Liver (tissue), 9 donors: Measurements from ENCODE around the gene FGFBP1. TPM values are rescaled to one million over a fixed set of nuclear protein-coding genes. Genes with fewer than 3 reads are reported as not detected.

Experiments used
- DNase-seq: peaks from one replicate; pipeline ENCODE4 v3.0.0-alpha.2; 2017; ENCODE audit warnings: low spot score
- H3K27ac ChIP-seq, 2 donors: one replicate each; pipeline ENCODE4 v1.7.0; 2013; ENCODE audit warnings: inconsistent platforms in 2 of 2, low read length in 2 of 2, control low read depth in 1 of 2, low read depth in 1 of 2, mild to moderate bottlenecking in 1 of 2
- H3K27me3 ChIP-seq, 4 donors: one replicate each; pipeline versions ENCODE4 v1.6.1 to v1.7.0; 2013; ENCODE audit warnings: low read length in 3 of 4, inconsistent platforms in 1 of 4, mild to moderate bottlenecking in 1 of 4, moderate library complexity in 1 of 4; ENCODE audit not compliant: control insufficient read depth in 4 of 4, insufficient read depth in 4 of 4
- H3K36me3 ChIP-seq, 4 donors: one replicate each; pipeline versions ENCODE4 v1.6.1 to v1.7.0; 2013; ENCODE audit warnings: low read length in 3 of 4, mild to moderate bottlenecking in 3 of 4, low read depth in 1 of 4, moderate library complexity in 1 of 4; ENCODE audit not compliant: control insufficient read depth in 4 of 4, insufficient read depth in 3 of 4
- H3K4me1 ChIP-seq, 4 donors: one replicate each; pipeline versions ENCODE4 v1.6.1 to v1.7.0; 2013; ENCODE audit warnings: low read length in 3 of 4, mild to moderate bottlenecking in 3 of 4, moderate library complexity in 1 of 4; ENCODE audit not compliant: control insufficient read depth in 4 of 4, insufficient read depth in 4 of 4
- H3K4me3 ChIP-seq, 3 donors: one replicate each; pipeline versions ENCODE4 v1.6.1 to v1.7.0; 2013; ENCODE audit warnings: low read length in 3 of 3, control low read depth in 1 of 3, low read depth in 1 of 3, mild to moderate bottlenecking in 1 of 3
- H3K9ac ChIP-seq, 2 donors: one replicate each; pipeline ENCODE4 v1.7.0; 2013; ENCODE audit warnings: low read length in 2 of 2, mild to moderate bottlenecking in 2 of 2, moderate library complexity in 2 of 2, control low read depth in 1 of 2, low read depth in 1 of 2
- H3K9me3 ChIP-seq, 4 donors: one replicate each; pipeline versions ENCODE4 v1.6.1 to v1.7.0; 2013; ENCODE audit warnings: low read length in 3 of 4; ENCODE audit not compliant: control insufficient read depth in 4 of 4
- FOXA2 ChIP-seq: IDR thresholded peaks from 2 replicates; pipeline ENCODE4 v1.6.1; 2016; ENCODE audit warnings: antibody characterized with exemption
- GABPA ChIP-seq, 2 donors: IDR thresholded peaks in 1 of 2; conservative IDR thresholded peaks in 1 of 2; 2 replicates each; pipeline ENCODE4 v1.6.1; 2016; ENCODE audit warnings: antibody characterized with exemption in 2 of 2, mild to moderate bottlenecking in 1 of 2, moderate library complexity in 1 of 2
- HNF4G ChIP-seq: IDR thresholded peaks from 2 replicates; pipeline ENCODE4 v1.6.1; 2016; ENCODE audit warnings: antibody characterized with exemption
- RAD21 ChIP-seq, 2 donors: IDR thresholded peaks; 2 replicates each; pipeline ENCODE4 v1.6.1; 2016; ENCODE audit warnings: antibody characterized with exemption in 2 of 2, mild to moderate bottlenecking in 2 of 2
- RXRA ChIP-seq, 2 donors: IDR thresholded peaks; 2 replicates each; pipeline ENCODE4 v1.6.1; 2017 to 2018; ENCODE audit warnings: antibody characterized with exemption in 2 of 2, mild to moderate bottlenecking in 1 of 2
- TAF1 ChIP-seq: conservative IDR thresholded peaks from 2 replicates; pipeline ENCODE4 v1.6.1; 2016; ENCODE audit warnings: antibody characterized with exemption, mild to moderate bottlenecking
- YY1 ChIP-seq: IDR thresholded peaks from 2 replicates; pipeline ENCODE4 v1.6.1; 2016; ENCODE audit warnings: antibody characterized with exemption, mild to moderate bottlenecking
- WGBS: extraction: QIAGEN DNeasy Blood & Tissue Kit; methylation state at CpG from one replicate; pipeline ENCODE4 v1.1.7; 2013; 5-methylcytosine and 5-hydroxymethylcytosine counted together
- polyA plus RNA-seq, 2 donors: library from polyadenylated mRNA; stranded (reverse) in 1 of 2; unstranded in 1 of 2; fragments of 200-250 nt in 1 of 2; fragments of >200 nt in 1 of 2; fragmentation: Nextera tagmentation in 1 of 2; extraction: Ambion mirVana in 1 of 2; gene quantifications; one replicate each; pipeline versions ENCODE4 v1.2.1 to v1.2.3, GENCODE V29; 2013 to 2015
- total RNA-seq, 2 donors: library from RNA; depleted of rRNA; stranded (reverse); fragments of >200 nt; gene quantifications; one replicate each; pipeline ENCODE4 v1.2.3, GENCODE V29; 2014
- TF ChIP-seq, protein P1 (sequence below): IDR thresholded peaks from 2 replicates; pipeline ENCODE4 v1.6.1; 2016; ENCODE audit warnings: antibody characterized with exemption, mild to moderate bottlenecking
- TF ChIP-seq, protein P2 (sequence below): IDR thresholded peaks from 2 replicates; pipeline ENCODE4 v1.6.1; 2016; ENCODE audit warnings: antibody characterized with exemption
- TF ChIP-seq, protein P3 (sequence below): IDR thresholded peaks from 2 replicates; pipeline ENCODE4 v1.6.1; 2016; ENCODE audit warnings: antibody characterized with exemption
- TF ChIP-seq, protein P4 (sequence below): fragments of 150-350 bp; IDR thresholded peaks from 2 replicates; pipeline ENCODE4 v1.5.1; 2017; ENCODE audit warnings: improper control_type of control experiment, low read depth, low read length; ENCODE audit not compliant: missing input control
- TF ChIP-seq, protein P5 (sequence below): IDR thresholded peaks from 2 replicates; pipeline ENCODE4 v1.6.1; 2016; ENCODE audit warnings: antibody characterized with exemption
- donor health status: healthy.
- donor health status: healthy.
- donor health status: healthy.
- donor health status: healthy.
- donor health status: healthy.

FGFBP1 gene
- total and polyA plus RNA-seq, 4 donors: not detected

DNA sequence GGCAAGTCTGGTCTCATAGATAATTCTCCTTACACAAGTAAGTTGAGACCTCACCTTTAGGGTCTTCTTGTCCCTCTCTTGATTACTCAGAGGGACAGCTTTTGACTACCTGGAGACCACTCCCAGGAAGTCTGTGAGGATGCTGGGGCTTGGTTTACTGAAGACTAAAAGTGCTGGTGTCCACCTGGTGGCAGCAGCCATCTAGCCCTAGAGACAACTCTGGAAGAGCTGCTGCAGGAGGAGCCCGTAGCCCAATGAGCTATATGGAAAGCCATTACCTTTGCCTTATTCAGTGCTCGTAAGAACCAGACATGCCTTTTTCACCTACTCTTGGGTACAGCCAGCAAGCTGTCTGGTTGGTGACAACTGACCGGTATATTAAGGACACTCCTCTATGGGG lies 17.1 kb upstream of the FGFBP1 start:
- Histone ChIP-seq H3K9ac (no peak overlapping the region), H3K9me3 (no peaks in the 10 kb centered on the region), H3K4me3 (no peak overlapping the region), H3K27ac (no peak overlapping the region), H3K36me3 (no peaks in the 10 kb centered on the region), H3K27me3 (no peaks in the 10 kb centered on the region), H3K4me1 (peaks cover 0 to 3% (median 2%) of the 10 kb centered on the region in 4 donors)
- DNase-seq: no peak
- TF ChIP-seq, protein P1, sequence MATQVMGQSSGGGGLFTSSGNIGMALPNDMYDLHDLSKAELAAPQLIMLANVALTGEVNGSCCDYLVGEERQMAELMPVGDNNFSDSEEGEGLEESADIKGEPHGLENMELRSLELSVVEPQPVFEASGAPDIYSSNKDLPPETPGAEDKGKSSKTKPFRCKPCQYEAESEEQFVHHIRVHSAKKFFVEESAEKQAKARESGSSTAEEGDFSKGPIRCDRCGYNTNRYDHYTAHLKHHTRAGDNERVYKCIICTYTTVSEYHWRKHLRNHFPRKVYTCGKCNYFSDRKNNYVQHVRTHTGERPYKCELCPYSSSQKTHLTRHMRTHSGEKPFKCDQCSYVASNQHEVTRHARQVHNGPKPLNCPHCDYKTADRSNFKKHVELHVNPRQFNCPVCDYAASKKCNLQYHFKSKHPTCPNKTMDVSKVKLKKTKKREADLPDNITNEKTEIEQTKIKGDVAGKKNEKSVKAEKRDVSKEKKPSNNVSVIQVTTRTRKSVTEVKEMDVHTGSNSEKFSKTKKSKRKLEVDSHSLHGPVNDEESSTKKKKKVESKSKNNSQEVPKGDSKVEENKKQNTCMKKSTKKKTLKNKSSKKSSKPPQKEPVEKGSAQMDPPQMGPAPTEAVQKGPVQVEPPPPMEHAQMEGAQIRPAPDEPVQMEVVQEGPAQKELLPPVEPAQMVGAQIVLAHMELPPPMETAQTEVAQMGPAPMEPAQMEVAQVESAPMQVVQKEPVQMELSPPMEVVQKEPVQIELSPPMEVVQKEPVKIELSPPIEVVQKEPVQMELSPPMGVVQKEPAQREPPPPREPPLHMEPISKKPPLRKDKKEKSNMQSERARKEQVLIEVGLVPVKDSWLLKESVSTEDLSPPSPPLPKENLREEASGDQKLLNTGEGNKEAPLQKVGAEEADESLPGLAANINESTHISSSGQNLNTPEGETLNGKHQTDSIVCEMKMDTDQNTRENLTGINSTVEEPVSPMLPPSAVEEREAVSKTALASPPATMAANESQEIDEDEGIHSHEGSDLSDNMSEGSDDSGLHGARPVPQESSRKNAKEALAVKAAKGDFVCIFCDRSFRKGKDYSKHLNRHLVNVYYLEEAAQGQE: no peak
- TF ChIP-seq GABPA (IDR thresholded peaks at IDR 0.05 in 1 of 2, conservative IDR thresholded peaks at IDR 0.05 in 1 of 2): no peak
- TF ChIP-seq, protein P2, sequence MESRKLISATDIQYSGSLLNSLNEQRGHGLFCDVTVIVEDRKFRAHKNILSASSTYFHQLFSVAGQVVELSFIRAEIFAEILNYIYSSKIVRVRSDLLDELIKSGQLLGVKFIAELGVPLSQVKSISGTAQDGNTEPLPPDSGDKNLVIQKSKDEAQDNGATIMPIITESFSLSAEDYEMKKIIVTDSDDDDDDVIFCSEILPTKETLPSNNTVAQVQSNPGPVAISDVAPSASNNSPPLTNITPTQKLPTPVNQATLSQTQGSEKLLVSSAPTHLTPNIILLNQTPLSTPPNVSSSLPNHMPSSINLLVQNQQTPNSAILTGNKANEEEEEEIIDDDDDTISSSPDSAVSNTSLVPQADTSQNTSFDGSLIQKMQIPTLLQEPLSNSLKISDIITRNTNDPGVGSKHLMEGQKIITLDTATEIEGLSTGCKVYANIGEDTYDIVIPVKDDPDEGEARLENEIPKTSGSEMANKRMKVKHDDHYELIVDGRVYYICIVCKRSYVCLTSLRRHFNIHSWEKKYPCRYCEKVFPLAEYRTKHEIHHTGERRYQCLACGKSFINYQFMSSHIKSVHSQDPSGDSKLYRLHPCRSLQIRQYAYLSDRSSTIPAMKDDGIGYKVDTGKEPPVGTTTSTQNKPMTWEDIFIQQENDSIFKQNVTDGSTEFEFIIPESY: no peak
- no peak for TF ChIP-seq TAF1
- TF ChIP-seq RXRA (IDR thresholded peaks at IDR 0.05): no peak
- TF ChIP-seq, protein P3, sequence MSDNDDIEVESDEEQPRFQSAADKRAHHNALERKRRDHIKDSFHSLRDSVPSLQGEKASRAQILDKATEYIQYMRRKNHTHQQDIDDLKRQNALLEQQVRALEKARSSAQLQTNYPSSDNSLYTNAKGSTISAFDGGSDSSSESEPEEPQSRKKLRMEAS: no peak
- TF ChIP-seq, protein P4, sequence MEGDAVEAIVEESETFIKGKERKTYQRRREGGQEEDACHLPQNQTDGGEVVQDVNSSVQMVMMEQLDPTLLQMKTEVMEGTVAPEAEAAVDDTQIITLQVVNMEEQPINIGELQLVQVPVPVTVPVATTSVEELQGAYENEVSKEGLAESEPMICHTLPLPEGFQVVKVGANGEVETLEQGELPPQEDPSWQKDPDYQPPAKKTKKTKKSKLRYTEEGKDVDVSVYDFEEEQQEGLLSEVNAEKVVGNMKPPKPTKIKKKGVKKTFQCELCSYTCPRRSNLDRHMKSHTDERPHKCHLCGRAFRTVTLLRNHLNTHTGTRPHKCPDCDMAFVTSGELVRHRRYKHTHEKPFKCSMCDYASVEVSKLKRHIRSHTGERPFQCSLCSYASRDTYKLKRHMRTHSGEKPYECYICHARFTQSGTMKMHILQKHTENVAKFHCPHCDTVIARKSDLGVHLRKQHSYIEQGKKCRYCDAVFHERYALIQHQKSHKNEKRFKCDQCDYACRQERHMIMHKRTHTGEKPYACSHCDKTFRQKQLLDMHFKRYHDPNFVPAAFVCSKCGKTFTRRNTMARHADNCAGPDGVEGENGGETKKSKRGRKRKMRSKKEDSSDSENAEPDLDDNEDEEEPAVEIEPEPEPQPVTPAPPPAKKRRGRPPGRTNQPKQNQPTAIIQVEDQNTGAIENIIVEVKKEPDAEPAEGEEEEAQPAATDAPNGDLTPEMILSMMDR: no peak
- TF ChIP-seq FOXA2: no peak
- TF ChIP-seq, protein P5, sequence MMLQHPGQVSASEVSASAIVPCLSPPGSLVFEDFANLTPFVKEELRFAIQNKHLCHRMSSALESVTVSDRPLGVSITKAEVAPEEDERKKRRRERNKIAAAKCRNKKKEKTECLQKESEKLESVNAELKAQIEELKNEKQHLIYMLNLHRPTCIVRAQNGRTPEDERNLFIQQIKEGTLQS: no peak
- no peak for TF ChIP-seq YY1
- TF ChIP-seq HNF4G: no peak
- WGBS: 89% methylated on average over 3 of the region's 3 CpGs

DNA sequence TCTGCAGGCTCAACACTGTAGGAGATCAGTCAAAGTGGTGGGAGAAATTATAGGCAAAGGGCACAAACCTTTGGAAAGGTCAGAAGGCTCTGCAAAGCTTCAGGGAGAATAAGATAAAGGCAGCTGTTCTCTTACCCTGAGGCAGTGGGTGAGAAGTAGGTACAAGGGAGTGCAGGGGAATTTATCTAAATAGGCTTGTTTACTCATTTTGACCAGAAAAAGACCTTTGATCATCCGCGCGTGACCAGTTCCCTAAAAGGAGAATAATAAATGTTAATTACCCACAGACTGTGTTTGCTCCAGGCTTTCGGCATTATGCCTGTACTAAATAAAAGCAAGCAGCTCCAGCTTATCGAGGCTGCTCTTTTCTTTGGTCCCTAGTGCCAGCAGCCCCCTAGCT lies 15.1 kb upstream of the FGFBP1 start:
- 68% methylated on average over 5 of the region's 5 CpGs for whole genome bisulfite sequencing
- no peak overlapping the region for H3K4me3 ChIP-seq
- H3K9me3 ChIP-seq: no peaks in the 10 kb centered on the region
- H3K27me3 ChIP-seq: no peaks in the 10 kb centered on the region
- H3K27ac ChIP-seq: no peak overlapping the region
- no peak for DNase-seq
- H3K36me3 ChIP-seq: no peaks in the 10 kb centered on the region
- TF ChIP-seq RAD21 (IDR thresholded peaks at IDR 0.05) (no peak), GABPA (IDR thresholded peaks at IDR 0.05 in 1 of 2, conservative IDR thresholded peaks at IDR 0.05 in 1 of 2) (no peak)
- peaks cover 0 to 3% (median 2%) of the 10 kb centered on the region in 4 donors for H3K4me1 ChIP-seq
- H3K9ac ChIP-seq: no peak overlapping the region
